CD4-positive, alpha-beta T cell treated with Interleukin-1 beta for 1 hour (primary cell): Measurements from ENCODE around the gene GALNTL6.

ENCODE experiments used
- DNase-seq, 2 donors: peaks; one replicate each; pipeline ENCODE4 v3.0.0-alpha.2; 2020 to 2022

GALNTL6 gene

DNA sequence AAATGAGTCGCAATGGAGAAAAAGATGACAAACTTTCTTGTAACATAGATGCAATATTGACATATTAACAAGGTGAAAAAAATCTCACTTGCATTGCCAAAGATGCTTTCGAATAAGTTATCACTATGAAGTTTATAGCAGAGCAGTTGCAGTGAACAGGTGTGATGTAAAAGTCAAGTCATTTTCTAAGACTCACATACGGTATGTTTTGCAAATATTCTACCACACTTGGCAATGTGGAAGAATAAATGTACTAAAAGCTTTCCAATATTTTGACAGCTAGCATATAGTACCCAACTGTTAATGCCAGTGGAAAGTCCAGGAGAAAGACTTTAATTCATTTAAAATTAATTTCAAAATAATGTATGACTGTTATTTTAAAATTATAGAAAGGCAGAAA is 76.5 kb downstream of the GALNTL6 start:
- no peak for DNase-seq

DNA sequence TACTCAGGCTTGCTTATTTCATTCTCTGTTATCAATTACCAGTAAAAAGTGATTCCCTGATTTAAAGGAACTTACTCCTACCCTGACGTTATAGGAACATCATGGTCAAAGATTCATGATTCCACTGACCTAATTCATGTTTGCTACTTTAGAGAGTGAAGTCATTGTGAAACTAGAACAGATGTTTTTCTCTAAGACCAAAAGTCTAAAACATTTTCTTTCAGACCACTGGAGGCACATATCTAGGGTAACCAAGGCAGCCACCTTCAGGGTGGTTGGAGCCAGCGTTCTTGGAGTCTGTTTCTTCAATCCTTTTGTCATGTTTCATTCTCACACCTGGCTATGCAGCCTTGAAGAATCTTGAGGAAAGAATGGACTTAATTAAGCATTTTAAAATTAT is 77.8 kb downstream of the GALNTL6 start:
- DNase-seq = no peak

DNA sequence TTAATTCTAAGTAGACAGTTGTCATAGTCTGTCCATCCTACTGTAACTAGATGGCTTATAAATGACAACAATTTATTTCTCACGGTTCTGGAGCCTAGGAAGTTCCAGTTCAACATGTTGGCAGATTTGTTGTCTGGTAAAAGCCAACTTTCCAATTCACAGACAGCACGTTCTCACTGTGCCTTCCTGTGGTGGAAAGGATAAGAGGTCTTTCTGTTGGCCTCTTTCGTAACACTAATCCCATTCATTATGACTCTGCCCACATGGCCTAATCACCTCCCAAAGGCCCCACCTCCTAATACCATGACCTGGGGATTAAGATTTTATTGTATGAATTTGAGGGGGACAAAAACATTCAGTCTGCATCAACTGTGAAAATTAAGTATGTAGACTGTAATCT is 83.2 kb downstream of the GALNTL6 start:
- no peak for DNase-seq

DNA sequence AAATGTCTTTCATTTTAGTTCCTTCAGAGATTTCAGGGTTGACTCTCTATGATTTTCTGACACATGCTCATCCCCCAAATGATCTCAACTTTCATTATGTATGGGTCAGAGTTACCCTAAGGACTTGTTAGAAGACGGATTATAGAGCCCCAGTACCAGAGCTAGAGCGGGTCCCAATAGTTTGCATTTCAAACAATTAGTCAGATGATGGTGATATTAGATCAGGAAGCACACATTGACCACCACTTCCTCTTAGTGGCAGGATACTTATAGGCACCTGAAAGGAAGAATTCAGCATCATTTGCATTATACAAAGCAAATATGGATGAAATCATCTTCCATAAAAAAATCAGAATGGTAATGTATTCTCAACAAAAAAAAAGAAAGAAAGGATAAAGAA is 106.1 kb downstream of the GALNTL6 start:
- no peak for DNase-seq

DNA sequence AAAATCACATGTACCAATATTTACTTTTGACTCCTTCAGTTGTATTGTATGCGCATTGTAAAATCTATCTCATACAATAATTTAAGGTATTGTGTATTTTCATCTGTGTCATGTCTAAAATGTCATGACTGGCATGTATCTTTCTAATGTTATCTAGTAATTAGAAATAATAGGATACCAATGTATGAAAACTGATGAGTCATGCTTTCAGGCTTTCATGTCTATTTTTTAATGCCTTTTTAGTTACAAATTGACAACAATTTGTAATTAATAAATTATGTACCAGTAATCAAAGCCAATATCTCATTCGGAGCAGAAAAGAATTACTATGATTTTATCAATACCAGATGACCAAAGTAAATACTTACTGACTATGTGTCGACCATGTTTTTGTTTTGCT is 107.7 kb downstream of the GALNTL6 start:
- DNase-seq = no peak

- no peak for DNase-seq
Observed at GRCh38 chr4:171924746-171925376, 111.7 kb downstream of the GALNTL6 start.

DNA sequence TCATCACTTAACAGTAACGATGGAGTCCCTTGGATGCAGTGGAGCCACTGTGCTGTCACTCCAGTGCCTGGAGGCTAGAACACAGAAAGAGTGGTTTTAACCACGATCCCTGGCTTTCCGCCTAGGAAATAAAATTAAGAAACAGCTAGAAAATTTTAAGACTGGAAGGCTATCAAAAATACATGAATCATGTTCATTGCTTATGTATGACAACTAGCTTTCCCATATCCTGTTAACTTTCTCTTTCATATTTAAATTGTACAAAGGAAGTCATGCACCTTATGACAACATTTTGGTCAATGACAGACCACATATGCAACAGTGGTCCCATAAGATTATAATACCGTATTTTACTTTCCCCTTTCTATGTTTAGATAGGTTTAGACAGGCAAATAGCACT is 115.1 kb downstream of the GALNTL6 start:
- DNase-seq = no peak

DNA sequence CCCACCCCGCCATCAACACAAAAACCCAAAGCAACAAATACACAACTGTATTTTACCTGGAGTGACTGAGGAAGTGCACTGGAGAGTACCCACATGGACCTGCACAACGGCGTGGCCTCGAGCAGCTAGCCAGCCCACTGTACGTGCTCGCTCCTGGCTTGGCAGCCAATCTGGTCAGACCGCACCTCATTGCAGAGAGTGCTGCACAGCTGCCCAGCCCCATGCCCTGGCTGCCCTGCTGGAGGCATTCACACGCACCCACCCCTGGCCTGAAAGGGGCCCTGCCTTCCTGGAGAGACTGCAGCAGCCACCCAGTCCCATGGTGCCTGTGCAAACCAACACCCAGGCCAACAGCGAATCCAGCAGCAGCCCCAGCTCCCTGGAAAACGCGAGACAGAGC is 116.3 kb downstream of the GALNTL6 start:
- DNase-seq = no peak

DNA sequence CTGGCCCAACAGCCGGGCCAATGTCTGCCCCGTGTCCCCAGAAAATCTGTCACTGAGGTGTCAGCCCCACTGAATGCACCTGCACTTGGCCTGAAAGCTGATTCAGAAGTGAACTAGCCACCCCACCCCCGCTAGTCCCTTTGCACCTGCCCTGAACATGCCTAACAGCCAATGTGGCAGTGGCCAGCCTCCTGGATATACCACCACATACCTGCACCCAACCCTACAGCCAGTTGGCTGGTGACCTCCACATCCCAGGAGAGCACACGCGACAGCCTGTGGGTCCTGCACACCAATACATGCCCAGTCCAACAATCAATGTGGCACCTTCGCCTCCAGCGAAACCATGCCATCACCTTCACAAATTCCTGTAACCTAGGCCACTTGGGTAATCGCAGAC is 116.7 kb downstream of the GALNTL6 start:
- DNase-seq = no peak

DNA sequence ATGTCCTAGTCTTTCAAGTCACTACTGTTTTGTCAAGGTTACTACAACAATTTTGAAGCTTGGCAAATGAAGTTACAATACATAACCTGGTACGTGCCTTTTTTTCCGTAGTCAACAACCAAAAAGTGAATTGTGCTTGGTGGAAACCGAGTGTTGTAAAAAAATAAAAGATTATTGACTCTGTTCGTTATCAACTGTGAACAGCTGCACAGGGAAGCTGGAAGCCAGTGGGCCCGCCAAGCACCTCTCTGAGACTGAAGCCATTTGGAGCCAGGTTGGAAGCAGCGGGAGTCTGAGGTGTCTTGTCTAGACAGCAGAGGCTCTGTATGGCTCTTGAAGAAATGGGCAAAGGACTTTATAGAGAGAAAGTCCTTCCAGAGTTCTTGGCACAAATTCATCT is 119.0 kb downstream of the GALNTL6 start:
- DNase-seq = no peak

- no peak for DNase-seq
Observed at GRCh38 chr4:171940656-171941055, 127.5 kb downstream of the GALNTL6 start.

GRCh38 chr4:171947400-171947799 is 134.2 kb downstream of the GALNTL6 start:
- DNase-seq = no peak

GRCh38 chr4:171948038-171948437 is 134.8 kb downstream of the GALNTL6 start:
- DNase-seq = no peak

DNA sequence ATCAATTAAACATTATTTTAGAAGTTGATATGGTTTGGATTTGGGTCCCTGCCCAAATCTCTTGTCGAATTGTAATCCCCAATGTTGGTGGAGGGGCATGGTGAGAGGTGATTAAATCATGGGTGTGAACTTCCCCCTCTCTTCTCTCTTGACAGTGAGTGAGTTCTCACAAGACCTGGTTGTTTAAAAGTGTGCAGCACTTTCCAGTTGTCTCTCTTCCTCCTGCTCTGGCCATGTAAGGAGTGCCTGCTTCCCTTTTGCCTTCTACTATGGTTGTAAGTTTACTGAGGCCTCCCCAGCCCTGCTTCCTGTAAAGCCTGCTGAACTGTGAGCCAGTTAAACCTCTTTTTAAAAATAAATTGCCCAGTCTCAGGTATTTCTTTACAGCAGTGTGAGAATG is 141.4 kb downstream of the GALNTL6 start:
- no peak for DNase-seq

DNA sequence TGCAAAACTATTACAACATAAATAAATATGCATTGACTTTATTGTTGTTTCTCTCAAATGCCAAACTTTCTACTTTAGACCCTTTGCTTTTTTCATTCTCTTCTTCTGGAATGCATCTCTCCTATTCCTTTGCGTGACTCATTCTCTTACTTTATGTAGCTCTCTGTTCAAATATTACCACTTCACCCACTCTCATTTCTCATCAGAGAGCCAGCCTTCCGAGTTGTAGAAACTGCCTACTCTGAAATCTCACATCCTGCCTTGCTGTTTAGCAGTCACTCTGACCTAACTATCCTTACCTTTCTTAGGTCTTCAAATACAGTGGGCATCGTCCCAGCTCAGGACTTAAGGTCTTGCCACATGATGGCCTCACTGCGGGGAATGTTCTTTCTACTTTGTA is 143.5 kb downstream of the GALNTL6 start:
- no peak for DNase-seq

DNA sequence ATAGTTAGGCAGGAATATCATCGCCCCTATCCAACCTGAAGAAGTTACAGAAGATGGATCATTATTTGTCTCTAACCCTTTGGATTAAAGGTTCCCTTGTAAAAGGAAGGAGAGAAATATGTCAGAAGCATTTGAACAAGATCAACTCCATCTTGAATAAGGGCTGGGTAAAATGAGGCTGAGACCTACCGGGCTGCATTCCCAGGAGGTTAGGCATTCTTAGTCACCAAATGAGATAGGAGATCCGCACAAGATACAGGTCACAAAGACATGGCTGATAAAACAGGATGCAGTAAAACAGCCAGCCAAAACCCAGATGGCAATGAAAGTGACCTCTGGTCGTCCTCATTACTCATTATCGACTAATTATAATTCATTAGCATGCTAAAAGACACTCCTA is 148.9 kb downstream of the GALNTL6 start:
- no peak for DNase-seq

GRCh38 chr4:171966356-171966755 is 153.2 kb downstream of the GALNTL6 start:
- DNase-seq = no peak

GRCh38 chr4:171978216-171978615 is 165.0 kb downstream of the GALNTL6 start:
- DNase-seq = no peak

- no peak for DNase-seq
Observed at GRCh38 chr4:171979461-171979860, 166.3 kb downstream of the GALNTL6 start.

DNA sequence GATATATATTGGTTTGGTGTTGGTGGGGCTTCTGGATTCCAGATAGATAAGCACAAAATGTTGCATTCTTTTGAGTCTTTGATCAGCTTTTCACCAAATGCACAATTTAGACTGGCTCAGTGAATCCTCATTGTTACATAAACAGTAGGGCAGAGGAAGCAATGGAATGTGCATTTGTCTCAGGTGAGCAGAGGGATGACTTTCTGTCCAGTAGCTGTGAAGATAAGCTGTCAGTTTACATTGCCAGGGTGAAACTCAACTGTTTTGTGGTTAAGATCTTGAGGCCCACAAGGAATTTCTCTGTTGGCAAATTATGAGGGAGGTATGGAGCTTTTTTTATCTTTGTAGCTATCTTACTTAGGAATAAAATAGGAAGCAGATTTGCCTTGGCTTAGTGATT is 168.0 kb downstream of the GALNTL6 start:
- no peak for DNase-seq

DNA sequence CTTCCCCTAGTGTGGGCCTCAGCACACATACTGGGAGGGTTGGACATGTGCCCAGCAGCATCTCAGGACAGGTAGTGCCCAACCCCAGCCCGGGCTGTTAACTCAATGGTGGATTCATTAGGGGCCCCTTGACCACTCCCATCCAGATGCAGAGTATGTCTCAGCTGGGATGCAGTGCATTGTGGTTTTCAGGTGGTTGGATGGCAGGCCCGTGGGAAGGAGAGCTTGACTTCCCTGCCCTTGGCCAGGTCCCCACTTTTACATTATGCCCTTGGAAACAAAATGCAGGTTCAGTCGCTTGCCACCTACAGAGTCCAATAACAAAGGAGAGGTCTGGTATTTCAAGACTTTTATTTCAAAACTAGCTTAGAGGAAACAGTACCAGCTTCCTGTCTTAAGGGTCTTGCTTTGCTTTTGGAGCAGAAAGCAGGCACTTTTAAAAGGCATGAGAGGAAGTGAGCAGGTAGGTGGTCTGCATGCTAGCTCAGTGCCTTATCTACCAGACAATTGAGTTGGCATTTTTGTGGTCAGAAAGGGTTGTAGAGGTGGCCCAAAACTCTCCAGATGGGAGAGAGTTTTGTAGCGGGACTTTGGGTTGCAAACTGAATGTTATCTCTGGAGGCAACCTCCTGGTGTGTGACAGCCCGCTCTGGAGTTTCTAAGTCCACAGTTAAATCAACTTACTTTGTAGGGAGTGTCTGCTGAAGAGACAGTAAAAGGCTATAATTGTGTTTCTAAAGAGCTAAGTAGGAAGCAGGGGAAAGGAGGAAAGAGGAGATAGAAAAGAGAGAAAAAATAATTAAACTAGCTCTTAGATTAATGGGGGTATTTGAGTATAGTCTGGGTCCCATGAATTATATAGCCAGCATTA is 171.0 kb downstream of the GALNTL6 start:
- no peak for DNase-seq

DNA sequence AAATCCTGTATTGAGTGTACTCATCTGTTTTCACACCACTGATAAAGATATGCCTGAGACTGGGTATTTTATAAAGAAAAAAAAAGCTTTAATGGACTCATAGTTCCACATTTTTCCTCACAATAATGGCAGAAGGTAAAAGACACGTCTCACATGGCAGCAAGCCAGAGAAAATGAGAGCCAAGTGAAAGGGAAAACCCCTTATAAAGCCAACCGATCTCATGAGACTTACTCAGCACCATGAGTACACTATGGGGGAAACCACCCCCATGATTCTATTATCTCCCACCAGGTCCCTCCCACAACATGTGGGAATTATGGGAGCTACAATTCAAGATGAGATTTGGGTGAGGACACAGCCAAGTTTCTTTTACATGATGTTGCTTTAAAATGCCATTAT is 171.9 kb downstream of the GALNTL6 start:
- DNase-seq = no peak

GRCh38 chr4:171993247-171993646 is 180.0 kb downstream of the GALNTL6 start:
- no peak for DNase-seq

DNA sequence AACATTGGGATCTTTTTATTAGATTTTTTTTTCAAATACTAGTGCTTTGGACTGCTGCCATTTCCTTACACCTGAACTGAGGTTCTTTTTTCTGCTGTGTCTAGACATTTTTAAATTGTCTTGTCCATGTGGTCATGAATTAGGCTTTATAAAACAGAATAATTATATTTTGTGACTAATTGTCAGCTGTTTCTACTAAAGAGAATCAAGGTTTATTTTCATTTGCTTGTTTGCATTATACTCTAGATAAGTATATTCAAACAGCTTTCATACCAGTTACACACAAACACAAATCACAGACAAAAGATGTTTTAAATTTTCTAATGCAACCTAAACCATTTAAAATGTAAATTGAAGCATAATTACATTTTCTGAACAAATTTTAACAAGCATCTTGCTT is 194.7 kb downstream of the GALNTL6 start:
- no peak for DNase-seq
